K562 (cell line): ENCODE measurements around the gene GFAP. TPM values are rescaled to one million over a fixed set of nuclear protein-coding genes. Genes with fewer than 3 reads are reported as not detected.

Experiments used
- ATAC-seq: fragments of 200-7000 bp; cut with Tn5 transposase; 3 replicates; pipeline ENCODE4 v1.9.1; 2020; ENCODE audit warnings: moderate library complexity
- BruUV-seq: library from RNA; stranded (reverse); fragments of 400-500 nt; replicated peaks from 2 replicates; lab custom pipeline; 2021; lab: Mats Ljungman, UMichigan
- CTCF ChIA-PET: fragments of 300-600 bp; formaldehyde crosslinking; extraction: SDS; loops from one replicate; lab custom pipeline; 2021; ENCODE audit warnings: low intra/inter-chr PET ratio; lab: Yijun Ruan, JAX
- POLR2A ChIA-PET: fragments of 300-600, 350-650 bp; sonication (Branson Sonifier 250); formaldehyde crosslinking; extraction: SDS; loops from one replicate; lab custom pipeline; 2021; ENCODE audit warnings: antibody characterized with exemption, inconsistent platforms; lab: Yijun Ruan, JAX
- DNase-seq, 4 experiments: peaks; one replicate each; pipeline versions ENCODE4 v3.0.0 to v3.0.0-alpha.2; 2011 to 2018; ENCODE audit warnings: low spot score in 3 of 4, mixed read lengths in 3 of 4; ENCODE audit errors: extremely low read depth in 1 of 4
- FAIRE-seq: peaks from 2 replicates; lab custom pipeline; 2011; peaks lifted over from hg19 to GRCh38; lab: Jason Lieb, UNC
- H2AFZ ChIP-seq: 2 replicates; pipeline ENCODE4 v1.6.0; 2011; ENCODE audit warnings: low read depth, low read length, control low read depth, inconsistent platforms
- H3K27ac ChIP-seq: fragments of 200-600 bp; 3 replicates; pipeline ENCODE4 v1.8.0; 2011; ENCODE audit warnings: low read depth, mild to moderate bottlenecking, control low read depth, inconsistent platforms, low read length, moderate library complexity, mixed read lengths; ENCODE audit errors: extremely low read depth
- H3K27me3 ChIP-seq, 2 experiments: fragments of 300-600 bp in 1 of 2; 2 replicates in 1 of 2; 3 replicates in 1 of 2; pipeline versions ENCODE4 v1.6.0 to v1.8.0; 2011; ENCODE audit warnings: inconsistent platforms in 2 of 2, low read length in 2 of 2, mild to moderate bottlenecking in 1 of 2, mixed read lengths in 1 of 2, moderate library complexity in 1 of 2; ENCODE audit not compliant: control insufficient read depth in 2 of 2, insufficient read depth in 2 of 2
- H3K36me3 ChIP-seq: fragments of 300-600 bp; 3 replicates; pipeline ENCODE4 v1.8.0; 2011; ENCODE audit warnings: mild to moderate bottlenecking, low read length, inconsistent platforms; ENCODE audit not compliant: control insufficient read depth, insufficient read depth
- H3K4me1 ChIP-seq, 2 experiments: fragments of 200-600 bp in 1 of 2; replicated peaks in 1 of 2; 2 replicates in 1 of 2; 3 replicates in 1 of 2; pipeline versions ENCODE4 v1.5.1 to v1.8.0; 2011; ENCODE audit warnings: inconsistent platforms in 2 of 2, low read length in 2 of 2, mild to moderate bottlenecking in 1 of 2, mixed read lengths in 1 of 2, moderate library complexity in 1 of 2; ENCODE audit not compliant: control insufficient read depth in 2 of 2, insufficient read depth in 2 of 2
- H3K4me2 ChIP-seq: 2 replicates; pipeline ENCODE4 v1.6.1; 2011; ENCODE audit warnings: low read length, control low read depth, inconsistent platforms, mixed read lengths; ENCODE audit not compliant: insufficient read depth
- H3K4me3 ChIP-seq: fragments of 200-600 bp; sonication (generic), shearing (Covaris generic); 2 replicates; pipeline ENCODE4 v1.5.1; 2016; ENCODE audit warnings: control low read depth, inconsistent platforms
- H3K79me2 ChIP-seq: fragments of 200-600 bp; 3 replicates; pipeline ENCODE4 v1.8.0; 2011; ENCODE audit warnings: low read length, inconsistent platforms; ENCODE audit not compliant: control insufficient read depth, insufficient read depth
- H3K9ac ChIP-seq, 2 experiments: 2 replicates each; pipeline versions ENCODE4 v1.6.0 to v1.6.1; 2011; ENCODE audit warnings: low read depth in 2 of 2, low read length in 2 of 2, control low read depth in 1 of 2, inconsistent platforms in 1 of 2, mild to moderate bottlenecking in 1 of 2, mixed read lengths in 1 of 2; ENCODE audit not compliant: insufficient read depth in 1 of 2
- H3K9me1 ChIP-seq: one replicate; pipeline ENCODE4 v1.6.0; 2011; ENCODE audit warnings: inconsistent platforms, mild to moderate bottlenecking, low read length, moderate library complexity; ENCODE audit not compliant: control insufficient read depth, insufficient read depth
- H3K9me3 ChIP-seq: replicated peaks from 2 replicates; pipeline ENCODE4 v1.5.1; 2011; ENCODE audit warnings: low read depth, low read length, inconsistent platforms; ENCODE audit not compliant: control insufficient read depth, insufficient read depth
- H4K20me1 ChIP-seq: replicated peaks from 2 replicates; pipeline ENCODE4 v1.6.1; 2011; ENCODE audit warnings: low read length, inconsistent platforms, mixed read lengths; ENCODE audit not compliant: control insufficient read depth, insufficient read depth
- ARID3B ChIP-seq: fragments of 250-450 bp; sonication (Bioruptor Pico); IDR thresholded peaks from 2 replicates; pipeline ENCODE4 v1.4.0; 2020; ENCODE audit warnings: borderline replicate concordance
- POLR2G ChIP-seq: fragments of 200-400 bp; formaldehyde crosslinking; IDR thresholded peaks from 2 replicates; pipeline ENCODE4 v1.6.1; 2017; ENCODE audit warnings: low read depth, mild to moderate bottlenecking, antibody characterized with exemption, low read length, moderate library complexity
- POU5F1 ChIP-seq: fragments of 150-350 bp; IDR thresholded peaks from 2 replicates; pipeline ENCODE4 v1.6.1; 2014; ENCODE audit warnings: borderline replicate concordance, low read length, low read depth, mild to moderate bottlenecking; ENCODE audit not compliant: partially characterized antibody
- PRPF4 ChIP-seq: fragments of 200-400 bp; formaldehyde crosslinking; IDR thresholded peaks from one replicate; pipeline ENCODE4 v1.6.1; 2017; ENCODE audit warnings: low read length, low read depth, mild to moderate bottlenecking; ENCODE audit not compliant: insufficient read depth, poor library complexity, severe bottlenecking
- RBFOX2 ChIP-seq: fragments of 200-400 bp; formaldehyde crosslinking; IDR thresholded peaks from 2 replicates; pipeline ENCODE4 v1.6.1; 2017; ENCODE audit warnings: low read depth, mild to moderate bottlenecking, low read length, moderate library complexity
- RBM25 ChIP-seq: fragments of 200-400 bp; formaldehyde crosslinking; IDR thresholded peaks from 2 replicates; pipeline ENCODE4 v1.6.1; 2018; ENCODE audit warnings: low read length, low read depth, moderate library complexity; ENCODE audit not compliant: severe bottlenecking
- RBM39 ChIP-seq: fragments of 200-400 bp; formaldehyde crosslinking; optimal IDR thresholded peaks from 2 replicates; pipeline ENCODE3; 2018; ENCODE audit warnings: low read depth, low read length
- SMAD4 ChIP-seq: fragments of 250-450 bp; sonication (Bioruptor Pico); conservative IDR thresholded peaks from 2 replicates; pipeline ENCODE4 v1.8.0; 2021; ENCODE audit warnings: inconsistent platforms, mild to moderate bottlenecking, moderate library complexity
- ZNF146 ChIP-seq: IDR thresholded peaks from one replicate; pipeline ENCODE4 v1.6.1; 2018; ENCODE audit warnings: missing compliant biosample characterization; ENCODE audit not compliant: unreplicated experiment
- ZNF23 ChIP-seq: fragments of 250-450 bp; sonication (Bioruptor Pico); IDR thresholded peaks from 2 replicates; pipeline ENCODE4 v1.4.0; 2020; ENCODE audit warnings: mild to moderate bottlenecking
- ZSCAN29 ChIP-seq: fragments of 450-650 bp; IDR thresholded peaks from 2 replicates; pipeline ENCODE4 v1.6.1; 2017
- WGBS: fragments of 100-300 bp; shearing (Covaris generic); methylation state at CpG from one replicate; pipeline ENCODE4 v1.1.6; 2016; ENCODE audit warnings: low coverage, mixed read lengths; ENCODE audit not compliant: insufficient coverage; ENCODE audit errors: missing lambda C conversion rate; 5-methylcytosine and 5-hydroxymethylcytosine counted together
- in situ Hi-C: fragments of 300-500 bp; cut with MboI; formaldehyde crosslinking; loops from 4 replicates; pipeline ENCODE4 v1.15.0; 2018; ENCODE audit warnings: inconsistent platforms, mixed read lengths
- intact Hi-C: fragments of 100-400 bp; cut with micrococcal nuclease; formaldehyde crosslinking; loops from 2 replicates; pipeline ENCODE4 v1.14.2; 2022
- polyA plus RNA-seq, 8 experiments: library from polyadenylated mRNA; depleted of rRNA in 4 of 8; stranded (reverse) in 5 of 8; unstranded in 3 of 8; fragments of >200 nt; fragmentation: Nextera tagmentation in 2 of 8; fragmentation: Illumina TruSeq in 1 of 8; extraction: Ambion mirVana in 2 of 8; extraction: Trizol in 1 of 8; gene quantifications; 2 replicates each; pipeline versions ENCODE4 v1.2.1 to v1.2.3, GENCODE V29; 2011 to 2014; ENCODE audit warnings: inconsistent platforms in 1 of 8, missing spikeins in 1 of 8
- total RNA-seq, 7 experiments: library from RNA; depleted of rRNA in 6 of 7; stranded (reverse); fragments of >200 nt in 6 of 7; fragmentation: Illumina TruSeq in 2 of 7; extraction: Trizol in 2 of 7; gene quantifications; 2 replicates each; pipeline versions ENCODE4 v1.2.1 to v1.2.3, GENCODE V29; 2011 to 2021; ENCODE audit warnings: low replicate concordance in 1 of 7

Gene GFAP
- total and polyA plus RNA-seq, 9 of the 15 experiments (the other 6 are each of a cell fraction or from before 2014, with no cell fraction given) = 0.07 to 1.4 (median 0.60) TPM; not detected in 1

- in situ Hi-C loops = no loop called here
- CTCF ChIA-PET = no interaction called here
Observed at GRCh38 chr17:44928950-44929720, 13.8 kb upstream of the GFAP start.

GRCh38 chr17:44928136-44928535, 12.8 kb upstream of the GFAP start:
- FAIRE-seq = no peak
- no peak for DNase-seq

More at GRCh38 chr17:44928950-44929720, 13.8 kb upstream of the GFAP start:
- no TSS peak for BruUV-seq
- Histone ChIP-seq H3K4me3 (no peak overlapping the region), H2AFZ (no peak overlapping the region), H3K27me3 (no peaks in the 10 kb centered on the region), H3K9me3 (no peaks in the 10 kb centered on the region), H3K9ac (peak overlapping the region in 1 of 2 experiments; percentile 55; a peak in 1 of 4 replicates), H3K36me3 (peaks cover 85% of the 10 kb centered on the region), H3K9me1 (no peaks in the 10 kb centered on the region), H3K27ac (no peak overlapping the region), H3K79me2 (no peaks in the 10 kb centered on the region), H4K20me1 (peaks cover 8% of the 10 kb centered on the region), H3K4me2 (no peak overlapping the region), H3K4me1 (peaks cover 0 to 8% of the 10 kb centered on the region in 2 experiments; a peak in 1 of 5 replicates)
- POLR2A ChIA-PET = interaction anchor here (0.6 kb wide), 1 partner anchor 90 kb away, joined by 3 read pairs; no protein-coding TSS in a partner anchor
- DNase-seq (no peak), ATAC-seq (no peak), FAIRE-seq (peak; percentile 37)
- WGBS = 79% methylated on average over 4 of the region's 7 CpGs
- intact Hi-C loops = no loop called here
- TF ChIP-seq RBM39 (no peak), ZNF23 (CRISPR knock-in tag) (no peak), SMAD4 (no peak), RBM25 (peak; percentile 72), ZNF146 (no peak)
- TF ChIP-seq, all 486 proteins: peak for 1

More at GRCh38 chr17:44928136-44928535, 12.8 kb upstream of the GFAP start:
- no peak overlapping the region for H2AFZ ChIP-seq
- WGBS = 96% methylated on average over 12 of the region's 15 CpGs
- H4K20me1 ChIP-seq = peaks cover 9% of the 10 kb centered on the region
- no peaks in the 10 kb centered on the region for H3K27me3 ChIP-seq
- BruUV-seq = no TSS peak
- 0 out of 5 replicates have a peak, but pooled peaks cover 0 to 3% of the 10 kb centered on the region in 2 experiments for H3K4me1 ChIP-seq
- CTCF ChIA-PET = no interaction called here
- intact Hi-C loops = no loop called here
- no peak for ATAC-seq
- H3K9me1 ChIP-seq = no peaks in the 10 kb centered on the region
- POLR2A ChIA-PET = no interaction called here
- in situ Hi-C loops = no loop called here
- H3K36me3 ChIP-seq = peaks cover 75% of the 10 kb centered on the region
- H3K9ac ChIP-seq = no peak overlapping the region
- no peak overlapping the region for H3K27ac ChIP-seq
- H3K4me2 ChIP-seq = no peak overlapping the region
- H3K4me3 ChIP-seq = no peak overlapping the region
- H3K79me2 ChIP-seq = no peaks in the 10 kb centered on the region
- TF ChIP-seq POLR2G = peak; percentile 44; the same call in 1 of the 2 replicates
- no peak for TF ChIP-seq ZSCAN29
- no peak for TF ChIP-seq PRPF4
- TF ChIP-seq ARID3B = no peak
- peak; percentile 18; the same call in 1 of the 2 replicates for TF ChIP-seq RBFOX2
- TF ChIP-seq POU5F1 = no peak
- no peaks in the 10 kb centered on the region for H3K9me3 ChIP-seq
